ENCODE results near the gene NTS. TPM values are rescaled to one million over a fixed set of nuclear protein-coding genes. Genes with fewer than 3 reads are reported as not detected.

Gene NTS
- total and polyA plus RNA-seq, 9 donors: 0.15 to 11.7 (median 0.88) TPM; not detected in 3

GRCh38 chr12:85923767-85924331 is 49.8 kb downstream of the NTS start:
- H3K9me3 ChIP-seq: no peaks in the 10 kb centered on the region
- H3K27me3 ChIP-seq: no peaks in the 10 kb centered on the region
- TF ChIP-seq CTCF (IDR thresholded peaks at IDR 0.05) (no peak), EP300 (IDR thresholded peaks at IDR 0.05) (no peak), POLR2A (IDR thresholded peaks at IDR 0.05) (no peak)
- H3K27ac ChIP-seq: no peak overlapping the region
- no peaks in the 10 kb centered on the region for H3K36me3 ChIP-seq
- no peaks in the 10 kb centered on the region for H3K4me1 ChIP-seq (ENCODE audit: insufficient read depth)
- H3K4me3 ChIP-seq: no peak overlapping the region
- intact Hi-C loops (cut with DNase I): no loop called here
- DNase-seq: no peak
- 74 to 76% (median 76%) methylated on average over 1 of the region's 1 CpG for WGBS, 3 donors

- H3K27ac ChIP-seq: no peak overlapping the region
- H3K4me1 ChIP-seq (ENCODE audit: insufficient read depth): no peaks in the 10 kb centered on the region
- TF ChIP-seq POLR2A (IDR thresholded peaks at IDR 0.05) (no peak), CTCF (IDR thresholded peaks at IDR 0.05) (no peak), EP300 (IDR thresholded peaks at IDR 0.05) (no peak)
- no peak overlapping the region for H3K4me3 ChIP-seq
- intact Hi-C loops (cut with DNase I): no loop called here
- H3K36me3 ChIP-seq: no peaks in the 10 kb centered on the region
- no peaks in the 10 kb centered on the region for H3K27me3 ChIP-seq
- no peaks in the 10 kb centered on the region for H3K9me3 ChIP-seq
- DNase-seq: no peak
These were observed 53.1 kb downstream of the NTS start for GRCh38 chr12:85927166-85927565.

Other genes with a start within 250 kb of the NTS start
- 1 to 10 TPM in 6 of 7 donors, under 1 TPM in 1; 0.56 to 3.9 (median 3.1) TPM for gene RASSF9, start 37.9 kb upstream of the NTS start, total RNA-seq
- gene RASSF9, start 37.9 kb upstream of the NTS start, polyA plus RNA-seq: 1 to 10 TPM; 2.2 to 4.9 TPM

Data from ovary (tissue), 9 donors.